Body of pancreas (tissue), 4 donors: Measurements from ENCODE around the gene TNFSF15.

Experiments
- CTCF ChIP-seq, 7 experiments: fragments of 450-650 bp in 4 of 7; fragments of 200-600 bp in 3 of 7; sonication (generic) in 3 of 7; IDR thresholded peaks; one replicate each; pipeline ENCODE4 v1.5.1; 2016 to 2019; ENCODE audit warnings: antibody characterized with exemption in 7 of 7
- POLR2A ChIP-seq, 3 donors: fragments of 450-650 bp; IDR thresholded peaks; one replicate each; pipeline ENCODE4 v1.6.1; 2016; ENCODE audit warnings: antibody characterized with exemption in 3 of 3, mild to moderate bottlenecking in 2 of 3

GRCh38 chr9:114828303-114828650 lies 22.4 kb upstream of the TNFSF15 start:
- no peak for TF ChIP-seq POLR2A (IDR thresholded peaks at IDR 0.05)
- TF ChIP-seq CTCF (IDR thresholded peaks at IDR 0.05), result no peak
